ENCODE measurements around the gene HINFP.

GRCh38 chr11:119108857-119109221 is 12.5 kb upstream of the HINFP start:
- TF ChIP-seq POLR2A (IDR thresholded peaks at IDR 0.05; ENCODE audit: extremely low read depth, insufficient read length) (no peak), CTCF (IDR thresholded peaks at IDR 0.05; ENCODE audit: low read depth, low read length) (no peak), MAX (IDR thresholded peaks at IDR 0.05; ENCODE audit: low read depth, low read length) (no peak), MYC (IDR thresholded peaks at IDR 0.05; ENCODE audit: low read depth, low read length) (no peak)
